Measurements from ENCODE around the gene EIF2B1.

EIF2B1 gene

DNA sequence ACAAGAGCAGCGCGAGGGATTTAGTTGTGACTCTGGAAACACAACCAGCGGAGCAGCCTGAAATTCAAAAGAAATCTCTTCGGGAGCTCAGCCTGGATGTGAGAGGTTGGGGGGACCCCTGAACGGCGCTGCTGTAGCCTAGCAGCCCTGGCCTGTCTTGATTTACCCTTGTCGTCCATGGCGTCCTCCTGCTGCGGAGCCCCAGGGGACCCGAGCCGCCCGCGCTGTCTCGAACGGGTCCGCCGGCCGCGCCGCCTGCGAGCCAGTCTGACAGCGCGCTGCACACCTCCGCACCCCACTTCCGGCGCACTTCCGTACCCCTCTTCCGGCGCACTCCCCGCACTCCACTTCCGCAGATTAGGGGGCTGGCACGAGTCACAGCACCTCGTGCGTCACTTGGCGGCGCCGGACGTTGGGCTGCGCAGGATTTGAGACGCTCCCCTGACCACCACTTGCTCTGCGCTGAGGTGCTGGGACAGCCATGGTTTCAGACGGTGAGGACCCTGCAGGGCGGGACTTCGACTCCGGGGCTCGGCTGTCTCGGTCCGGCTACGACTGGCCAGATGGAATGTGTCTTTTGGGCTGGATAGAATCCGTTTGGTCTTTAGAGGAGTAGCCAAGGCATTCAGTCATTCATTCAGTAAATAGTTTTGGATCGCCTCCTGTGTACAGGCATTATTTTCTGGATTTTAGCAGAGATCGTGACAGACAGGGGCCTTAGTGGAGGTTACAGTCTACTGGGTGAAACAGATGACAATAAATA is at the start of gene EIF2B1, which contains the start of gene GTF2H3:
Gene EIF2B1, minus strand, starts transcription at position 308 of the 763 bp plus-strand sequence. Its CDS starts 129 bp downstream, at position 179.
Gene GTF2H3, plus strand, starts transcription at position 451 of the 763 bp plus-strand sequence. Its CDS starts 31 bp downstream, at position 482.
- DNase-seq = peak; percentile 95

DNA sequence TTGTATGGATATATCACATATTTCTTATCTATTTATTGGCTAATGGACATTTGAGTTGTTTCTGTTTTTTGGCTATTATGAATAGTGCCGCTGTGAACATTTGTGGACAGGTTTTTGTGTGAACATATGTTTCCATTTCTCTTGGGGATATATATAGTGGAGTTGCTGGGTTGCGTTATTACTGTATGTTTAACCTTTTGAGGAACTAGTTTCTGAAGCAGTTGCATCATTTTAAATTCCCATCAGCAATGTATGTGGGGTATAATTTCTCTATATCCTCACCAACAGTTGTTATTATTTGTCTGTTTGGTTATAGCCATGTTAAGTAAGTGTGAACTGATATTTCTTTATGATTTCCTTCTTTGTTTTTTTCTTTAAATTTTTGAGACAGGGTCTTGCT is 48.1 kb upstream of the EIF2B1 start:
- no peak for DNase-seq

DNA sequence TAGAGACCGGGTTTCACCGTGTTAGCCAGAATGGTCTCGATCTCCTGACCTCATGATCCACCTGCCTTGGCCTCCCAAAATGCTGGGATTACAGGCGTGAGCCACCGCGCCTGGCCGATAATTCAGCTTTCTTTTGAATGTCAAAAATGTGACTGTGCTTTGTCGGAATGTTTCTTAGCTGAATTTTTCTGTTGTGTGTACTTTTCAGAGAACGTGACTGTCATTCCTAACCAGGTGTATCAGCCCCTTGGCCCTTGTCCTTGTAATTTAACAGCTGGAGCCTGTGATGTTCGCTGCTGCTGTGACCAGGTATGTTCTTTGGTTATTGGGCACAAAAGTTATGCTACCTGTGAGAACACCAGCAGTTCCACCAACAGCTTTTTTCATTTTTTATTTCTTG is 45.5 kb upstream of the EIF2B1 start:
- no peak for DNase-seq

DNA sequence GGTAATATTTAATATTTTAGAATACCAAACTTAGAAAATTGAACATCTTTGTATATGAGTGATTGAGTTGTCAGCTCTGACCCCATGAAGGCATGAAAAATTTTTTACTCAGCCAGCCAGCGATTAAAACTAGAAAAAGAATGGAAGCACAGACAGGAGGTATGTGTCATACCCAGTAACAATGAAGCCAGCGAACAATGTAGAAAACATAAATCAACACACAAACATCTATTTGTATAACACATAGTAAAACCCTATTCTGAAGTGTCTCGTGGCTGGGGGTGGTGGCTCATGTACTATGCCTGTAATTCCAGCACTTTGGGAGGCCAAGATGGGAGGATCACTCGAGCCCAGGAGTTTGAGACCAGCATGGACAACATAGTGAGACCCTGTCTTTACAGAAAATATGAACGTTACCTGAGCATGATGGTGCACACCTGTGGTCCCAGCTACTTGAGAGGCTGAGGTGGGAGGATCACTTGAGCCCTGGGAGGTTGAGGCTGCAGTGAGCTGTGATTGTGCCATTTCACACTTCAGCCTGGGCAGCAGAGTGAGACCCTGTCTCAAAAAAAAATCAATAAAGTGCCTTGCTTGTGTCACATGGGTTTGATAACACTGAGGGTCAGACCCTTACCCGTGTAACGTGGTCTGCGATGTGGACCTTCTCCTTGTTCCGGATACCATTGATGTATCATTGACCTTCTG is 43.3 kb upstream of the EIF2B1 start:
- no peak for DNase-seq

DNA sequence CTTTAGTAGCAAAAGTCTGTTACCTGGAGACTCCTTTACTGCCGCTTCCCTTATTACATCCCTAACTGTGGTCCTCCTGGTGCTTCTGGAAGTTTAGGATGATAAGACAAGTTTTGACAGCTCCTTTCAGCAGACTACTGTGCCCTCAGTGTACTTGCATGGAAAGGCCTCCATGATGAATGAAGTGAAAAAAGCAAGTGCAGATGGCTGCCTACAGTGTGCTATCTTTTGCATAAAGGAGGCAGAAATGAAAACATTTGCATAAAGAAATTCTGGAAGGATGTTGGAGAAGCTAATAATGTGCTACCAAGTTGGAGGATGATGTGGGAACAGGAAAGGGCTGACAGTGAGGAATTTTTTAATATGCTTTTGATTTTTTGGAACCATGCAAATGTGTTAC is 42.0 kb upstream of the EIF2B1 start:
- no peak for DNase-seq

DNA sequence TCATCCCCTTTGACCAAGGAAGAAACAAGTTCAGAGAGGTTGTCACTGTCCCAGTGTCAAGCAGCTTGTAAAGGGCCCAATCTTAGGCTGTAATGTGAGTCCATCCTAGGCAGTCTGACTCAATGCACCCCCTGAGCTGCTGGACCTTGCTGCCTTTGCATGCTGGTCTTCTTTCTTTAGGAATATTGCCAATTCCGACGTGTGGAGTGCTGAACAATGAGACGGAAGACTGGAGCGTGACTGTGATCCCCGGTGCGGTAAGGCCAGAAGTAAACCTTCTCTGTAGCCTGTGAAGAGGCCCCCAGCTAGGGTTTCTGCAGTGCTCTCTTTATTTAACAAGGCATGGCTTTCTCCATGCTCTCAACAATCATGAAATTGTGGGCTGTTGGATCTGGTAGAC is 38.4 kb upstream of the EIF2B1 start:
- DNase-seq = no peak

- DNase-seq = peak; percentile 92
Measured at GRCh38 chr12:123670882-123671728, 37.6 kb upstream of the EIF2B1 start, which contains the start of gene TCTN2. Gene TCTN2, plus strand, starts transcription at chr12:123671113. Its CDS starts 128 bp downstream, at chr12:123671241.

- no peak for DNase-seq
Measured at GRCh38 chr12:123667771-123668170, 34.3 kb upstream of the EIF2B1 start.

DNA sequence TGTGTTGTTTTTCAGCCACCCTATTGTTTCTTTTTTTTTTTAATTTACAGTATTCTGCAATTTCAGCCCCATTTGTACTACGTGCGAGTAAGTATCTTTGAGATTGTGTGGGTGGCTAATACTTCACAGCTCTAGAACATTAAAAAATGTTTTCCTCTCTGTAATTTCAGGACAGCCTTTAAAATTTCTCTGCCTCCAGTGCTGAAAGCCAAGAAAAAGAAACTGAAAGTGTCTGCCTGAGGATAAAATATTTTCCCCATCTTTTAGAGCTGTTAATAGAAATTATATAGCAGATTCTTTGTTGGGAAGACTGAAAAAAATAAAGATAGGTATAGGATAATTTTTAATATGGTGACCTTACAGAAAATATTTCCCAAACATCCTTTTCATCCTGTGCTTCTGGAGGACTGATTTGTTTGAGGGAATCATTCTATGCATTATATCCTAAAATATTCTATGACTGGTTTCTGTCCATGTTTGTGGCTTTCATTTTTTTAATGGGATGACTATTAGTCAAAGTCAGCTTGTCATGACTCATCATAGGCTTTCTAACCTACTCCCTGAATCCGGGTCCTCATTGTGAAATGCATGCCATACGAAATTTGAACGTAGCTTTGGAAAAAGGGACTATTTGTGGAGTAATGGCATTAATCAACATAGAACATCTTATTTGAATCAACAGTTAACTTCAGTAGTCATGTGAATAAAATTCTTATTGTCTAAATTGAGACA is 26.7 kb upstream of the EIF2B1 start:
- no peak for DNase-seq

DNA sequence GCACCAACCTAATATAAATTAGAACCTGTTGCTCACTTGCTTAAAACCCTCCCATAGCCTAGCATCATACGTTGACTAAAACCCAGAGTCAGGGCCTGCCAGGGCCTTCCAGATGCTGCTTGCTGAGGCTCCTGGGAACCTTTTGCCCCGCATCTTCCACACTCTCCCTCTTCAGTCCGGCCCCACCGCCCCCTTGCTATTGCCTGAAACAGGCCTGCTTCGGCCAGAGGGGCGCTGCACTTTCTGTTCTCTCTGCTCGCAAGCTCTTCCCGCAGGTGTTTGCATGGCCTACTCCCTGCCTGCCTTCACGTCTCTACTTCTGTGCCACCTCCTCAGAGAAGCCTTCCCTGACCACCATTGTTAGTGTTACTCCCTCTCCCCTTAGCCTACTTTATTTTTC is 23.7 kb upstream of the EIF2B1 start:
- DNase-seq = no peak

DNA sequence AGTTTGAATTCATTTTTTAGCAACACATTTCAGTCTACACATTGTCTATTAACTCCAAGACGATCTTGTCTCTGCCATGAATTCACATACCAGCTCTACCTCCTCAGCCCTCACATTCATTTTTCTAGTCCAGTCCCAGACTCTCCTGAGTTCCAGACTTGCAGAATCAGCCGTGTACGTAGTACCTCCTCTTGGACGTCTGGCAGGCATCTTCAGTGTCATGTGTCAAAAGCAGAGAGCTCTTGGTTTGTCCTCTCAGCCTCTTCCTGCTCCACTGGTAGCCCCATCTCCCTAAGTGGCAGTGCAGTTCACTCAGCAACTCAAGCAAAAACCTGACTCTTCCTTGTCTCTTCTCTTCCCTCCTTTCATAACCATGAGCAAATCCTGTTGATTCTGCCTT is 22.9 kb upstream of the EIF2B1 start:
- no peak for DNase-seq

DNA sequence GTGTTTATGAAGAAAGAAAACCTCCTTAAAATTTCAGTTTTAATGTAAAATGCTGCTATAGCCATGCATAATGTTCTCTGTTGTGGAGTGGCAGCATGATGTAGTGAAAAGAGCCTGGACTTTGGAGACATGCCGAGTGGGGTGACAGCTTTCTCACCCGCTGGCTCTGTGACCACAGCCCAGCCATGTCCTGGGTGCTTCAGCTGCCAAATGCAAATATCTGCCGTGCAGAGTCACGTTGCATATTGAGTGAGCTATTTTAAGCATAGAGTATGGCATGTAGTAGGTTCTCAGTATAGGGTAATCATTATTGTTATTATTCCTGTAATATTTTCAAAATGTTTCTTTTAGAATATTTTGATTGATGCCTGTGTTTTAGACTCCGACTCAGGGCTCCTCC is 21.9 kb upstream of the EIF2B1 start:
- no peak for DNase-seq

- DNase-seq = no peak
Measured at GRCh38 chr12:123654129-123654701, 20.7 kb upstream of the EIF2B1 start.

DNA sequence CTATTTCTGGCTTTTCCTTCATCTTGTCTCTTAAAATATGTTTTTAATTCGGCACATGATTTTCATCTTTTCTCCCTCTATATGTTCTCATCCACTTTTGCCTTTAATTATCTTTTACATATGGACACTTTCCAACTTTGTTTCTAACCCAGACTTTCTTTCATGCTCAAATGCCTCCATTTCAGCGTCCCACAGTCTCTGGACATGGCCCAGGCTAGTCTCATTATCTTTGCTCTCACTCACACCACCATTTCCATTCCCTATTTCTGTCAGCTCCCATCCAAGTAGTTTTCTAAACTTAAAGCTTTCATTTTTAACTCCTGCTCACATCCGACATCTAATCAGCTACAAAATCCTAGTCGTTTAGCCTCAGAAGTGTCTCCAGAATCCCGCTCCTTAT is 14.9 kb upstream of the EIF2B1 start:
- no peak for DNase-seq

- no peak for DNase-seq
Measured at GRCh38 chr12:123645878-123646277, 12.4 kb upstream of the EIF2B1 start.

DNA sequence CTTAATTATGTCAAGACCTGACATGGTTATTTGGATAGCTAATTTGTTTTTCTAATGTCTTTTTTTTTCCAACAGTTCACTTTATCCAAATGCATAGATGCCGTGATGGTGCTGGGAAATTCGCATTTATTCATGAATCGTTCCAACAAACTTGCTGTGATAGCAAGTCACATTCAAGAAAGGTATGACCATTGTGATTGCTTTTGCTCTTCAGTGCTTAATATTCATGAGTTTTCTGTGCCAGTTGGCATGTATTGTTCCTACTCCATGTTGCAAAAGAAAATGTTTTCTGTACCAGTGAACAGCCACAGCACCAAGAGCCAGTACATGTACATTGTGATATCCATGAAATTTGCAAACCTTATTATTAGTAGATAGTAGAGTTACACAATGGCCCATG is 11.9 kb upstream of the EIF2B1 start:
- DNase-seq = no peak

GRCh38 chr12:123643911-123644310 is 10.4 kb upstream of the EIF2B1 start:
- no peak for DNase-seq

- no peak for DNase-seq
Measured at GRCh38 chr12:123634142-123634561, 666 bp upstream of the EIF2B1 start.

DNA sequence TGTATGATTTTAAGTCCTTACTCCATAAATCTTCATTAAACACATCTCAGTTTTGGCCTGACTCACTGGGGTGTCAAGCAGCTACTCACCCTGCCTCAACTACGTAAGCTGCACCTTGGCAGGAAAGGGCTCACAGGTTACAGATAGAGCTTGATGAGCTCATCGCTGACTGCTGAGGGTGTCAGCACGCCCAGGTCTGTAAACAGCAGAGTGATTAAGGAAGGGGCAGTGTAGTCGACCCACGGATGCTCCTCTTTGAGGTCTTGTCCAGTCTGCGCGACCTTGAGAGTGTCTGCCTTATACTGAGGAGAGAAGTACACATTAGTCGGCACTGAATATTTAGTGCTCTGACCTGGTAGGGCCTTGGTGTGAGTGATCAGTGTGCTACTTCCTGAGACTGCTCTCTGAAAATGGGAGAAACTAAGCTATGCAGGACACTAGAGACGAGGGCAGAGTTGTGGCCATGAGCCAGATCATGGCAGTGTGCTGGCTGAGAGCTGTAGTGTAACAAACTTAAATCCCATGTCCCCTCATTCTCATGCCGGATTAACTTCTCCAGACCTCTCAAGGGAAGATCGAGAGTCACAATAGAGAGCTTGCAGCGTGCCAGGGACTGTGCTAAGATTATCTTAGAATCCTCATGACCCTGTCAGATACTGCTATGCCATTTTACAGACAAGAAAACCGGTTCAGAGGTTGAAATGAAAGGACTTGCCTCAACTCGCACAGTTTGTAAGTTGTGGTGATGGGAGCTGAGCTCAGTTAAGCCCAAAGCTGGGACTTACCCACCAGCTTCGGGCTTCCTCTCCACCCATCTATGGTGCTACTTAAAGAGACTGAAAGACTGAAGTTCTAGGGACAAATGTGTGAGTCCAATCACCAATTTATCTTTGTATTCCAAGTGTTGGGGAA is 11.6 kb downstream of the EIF2B1 start:
- no peak for DNase-seq

- DNase-seq = no peak
Measured at GRCh38 chr12:123621101-123621500, 12.4 kb downstream of the EIF2B1 start.

DNA sequence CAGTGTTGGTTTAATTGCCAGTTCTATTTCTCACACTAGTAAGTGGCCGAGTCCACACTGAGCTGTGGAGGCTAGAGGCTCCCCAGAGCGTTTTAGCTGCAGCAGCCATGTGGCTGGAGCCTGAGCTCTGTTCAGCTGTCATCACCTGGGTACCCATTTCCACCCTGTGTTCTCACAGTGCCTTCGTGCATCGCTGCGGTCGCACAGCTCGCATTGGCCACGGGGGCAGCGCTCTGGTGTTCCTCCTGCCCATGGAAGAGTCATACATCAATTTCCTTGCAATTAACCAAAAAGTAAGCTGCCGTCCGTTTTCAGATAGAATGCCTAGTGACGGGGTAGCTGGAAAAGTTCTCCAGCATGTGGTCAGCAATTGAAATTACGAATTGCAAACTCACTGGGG is 15.9 kb downstream of the EIF2B1 start:
- no peak for DNase-seq
